ENCODE results near the gene SOX6.

DNA sequence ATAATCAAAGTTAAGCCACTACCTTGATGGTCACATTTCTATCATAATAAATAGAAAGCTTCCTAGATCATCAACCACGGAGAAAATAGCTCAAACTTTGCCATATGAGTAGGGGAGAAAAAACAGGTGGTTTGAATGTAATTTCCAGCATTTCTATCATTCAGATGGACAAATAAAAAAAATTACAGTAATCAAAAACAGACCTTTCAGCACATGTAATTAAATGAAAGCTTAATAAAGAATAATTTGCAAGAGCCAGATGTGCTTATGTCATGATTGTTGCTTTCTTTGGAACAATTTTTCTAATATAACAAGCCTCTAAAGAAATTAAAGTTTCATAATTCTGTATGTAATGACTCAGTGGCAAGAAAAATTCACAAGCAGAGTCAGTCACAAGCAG, 297.0 kb downstream of the SOX6 start:
- TF ChIP-seq, protein P1, sequence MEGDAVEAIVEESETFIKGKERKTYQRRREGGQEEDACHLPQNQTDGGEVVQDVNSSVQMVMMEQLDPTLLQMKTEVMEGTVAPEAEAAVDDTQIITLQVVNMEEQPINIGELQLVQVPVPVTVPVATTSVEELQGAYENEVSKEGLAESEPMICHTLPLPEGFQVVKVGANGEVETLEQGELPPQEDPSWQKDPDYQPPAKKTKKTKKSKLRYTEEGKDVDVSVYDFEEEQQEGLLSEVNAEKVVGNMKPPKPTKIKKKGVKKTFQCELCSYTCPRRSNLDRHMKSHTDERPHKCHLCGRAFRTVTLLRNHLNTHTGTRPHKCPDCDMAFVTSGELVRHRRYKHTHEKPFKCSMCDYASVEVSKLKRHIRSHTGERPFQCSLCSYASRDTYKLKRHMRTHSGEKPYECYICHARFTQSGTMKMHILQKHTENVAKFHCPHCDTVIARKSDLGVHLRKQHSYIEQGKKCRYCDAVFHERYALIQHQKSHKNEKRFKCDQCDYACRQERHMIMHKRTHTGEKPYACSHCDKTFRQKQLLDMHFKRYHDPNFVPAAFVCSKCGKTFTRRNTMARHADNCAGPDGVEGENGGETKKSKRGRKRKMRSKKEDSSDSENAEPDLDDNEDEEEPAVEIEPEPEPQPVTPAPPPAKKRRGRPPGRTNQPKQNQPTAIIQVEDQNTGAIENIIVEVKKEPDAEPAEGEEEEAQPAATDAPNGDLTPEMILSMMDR (IDR thresholded peaks at IDR 0.05; ENCODE audit: poor library complexity, severe bottlenecking) = no peak
- TF ChIP-seq EP300 (conservative IDR thresholded peaks at IDR 0.05; ENCODE audit: poor library complexity, severe bottlenecking) (no peak), SMC3 (conservative IDR thresholded peaks at IDR 0.05; ENCODE audit: poor library complexity) (no peak)
